GM21390 (cell line): ENCODE measurements around the gene ZNF101.

Experiments used
- ATAC-seq: cut with Tn5 transposase; IDR thresholded peaks from one replicate; pipeline ENCODE4 v1.9.1; 2021; ENCODE audit not compliant: unreplicated experiment

Gene ZNF101

DNA sequence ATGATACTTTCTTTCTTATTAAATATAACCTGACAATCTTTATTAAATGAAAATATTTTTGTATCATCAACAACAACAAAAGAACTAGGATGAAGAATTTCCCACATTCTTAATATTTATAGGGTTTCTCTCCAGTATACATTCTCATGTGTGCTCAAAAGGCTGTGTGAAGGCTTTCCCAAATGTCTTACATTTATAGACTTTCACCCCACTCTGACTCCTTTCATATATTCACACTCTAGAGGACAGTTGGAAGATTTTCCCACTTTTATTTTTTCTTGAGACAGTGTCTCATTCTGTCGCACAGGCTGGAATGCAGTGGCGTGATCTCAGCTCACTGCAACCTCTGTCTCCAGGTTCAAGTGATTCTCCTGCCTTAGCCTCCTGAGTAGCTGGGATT lies 41.9 kb downstream of the ZNF101 start:
- no peak for ATAC-seq

DNA sequence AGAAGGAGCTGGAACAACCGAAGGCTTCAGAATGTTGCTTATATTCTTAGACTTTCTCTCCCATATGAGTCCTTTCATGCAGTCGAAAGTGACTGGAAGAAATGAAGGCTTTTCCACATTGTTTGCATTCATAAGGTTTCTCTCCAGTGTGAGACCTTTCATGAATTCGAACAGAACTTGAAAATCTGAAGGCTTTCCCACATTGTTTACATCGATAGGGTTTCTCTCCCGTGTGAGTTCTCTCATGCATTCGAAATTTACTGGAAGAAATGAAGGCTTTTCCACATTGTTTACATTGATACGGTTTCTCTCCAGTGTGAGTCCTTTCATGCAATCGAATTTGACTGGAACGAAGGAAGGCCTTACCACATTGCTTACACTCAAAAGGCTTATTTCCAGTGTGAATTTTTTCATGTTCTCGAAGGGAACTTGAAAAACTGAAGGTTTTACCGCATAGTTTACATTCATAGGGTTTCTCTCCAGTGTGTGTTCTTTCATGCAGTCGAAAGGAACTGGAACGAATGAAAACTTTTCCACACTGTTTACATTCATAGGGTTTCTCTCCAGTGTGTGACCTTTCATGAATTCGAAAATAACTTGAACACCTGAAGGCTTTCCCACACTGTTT lies 42.8 kb downstream of the ZNF101 start:
- ATAC-seq = no peak

DNA sequence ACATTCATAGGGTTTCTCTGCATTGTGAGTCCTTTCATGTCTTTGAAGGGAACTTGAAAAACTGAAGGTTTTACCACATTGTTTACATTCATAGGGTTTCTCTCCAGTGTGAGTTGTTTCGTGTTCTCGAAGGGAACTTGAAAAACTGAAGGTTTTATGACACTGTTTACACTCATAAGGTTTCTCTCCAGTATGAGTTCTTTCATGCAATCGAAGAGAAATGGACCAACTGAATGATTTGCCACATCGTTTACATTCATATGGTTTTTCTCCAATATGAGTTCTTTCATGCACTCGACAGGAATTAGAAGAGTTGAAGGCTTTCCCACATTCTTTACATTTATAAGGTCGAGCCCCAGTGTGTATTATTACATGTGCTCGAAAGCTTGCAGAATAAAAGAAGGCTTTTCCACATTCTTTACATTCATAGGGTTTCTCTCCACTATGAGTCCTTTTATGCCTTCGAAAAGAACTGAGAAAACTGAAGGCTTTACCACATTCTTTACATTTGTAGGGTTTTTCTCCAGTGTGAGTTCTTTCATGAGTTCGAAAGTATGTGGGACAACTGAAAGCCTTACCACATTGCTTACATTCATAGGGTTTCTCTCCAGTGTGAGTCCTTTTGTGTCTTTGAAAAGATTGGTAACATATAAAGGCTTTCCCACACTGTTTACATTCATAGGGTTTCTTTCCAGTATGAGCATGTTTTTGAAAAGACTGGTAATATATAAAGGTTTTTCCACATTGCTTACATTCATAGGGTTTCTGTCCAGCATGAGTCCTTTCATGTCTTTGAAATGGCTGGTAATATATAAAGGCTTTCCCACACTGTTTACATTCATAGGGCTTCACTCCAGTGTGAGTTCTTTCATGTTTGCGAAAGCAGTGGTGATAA lies 43.5 kb downstream of the ZNF101 start:
- ATAC-seq = no peak

DNA sequence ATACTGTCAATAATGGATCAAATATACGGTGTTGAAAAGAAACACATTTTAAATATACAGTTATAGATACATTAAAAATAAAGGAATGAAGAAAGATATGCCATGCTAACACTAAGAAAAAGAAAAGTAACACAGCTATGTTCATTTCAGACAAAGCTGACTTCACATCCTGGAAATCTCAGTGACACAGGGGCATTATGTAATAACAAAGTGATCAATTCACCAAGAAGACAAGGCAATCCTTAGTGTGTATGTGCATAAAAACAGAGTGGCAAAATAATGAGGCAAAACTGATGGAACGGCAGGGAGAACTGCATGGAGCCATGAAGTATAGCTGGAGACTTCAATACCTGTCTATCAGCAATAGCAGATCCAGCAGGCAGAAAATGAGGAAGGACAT lies 51.2 kb downstream of the ZNF101 start:
- ATAC-seq = no peak

DNA sequence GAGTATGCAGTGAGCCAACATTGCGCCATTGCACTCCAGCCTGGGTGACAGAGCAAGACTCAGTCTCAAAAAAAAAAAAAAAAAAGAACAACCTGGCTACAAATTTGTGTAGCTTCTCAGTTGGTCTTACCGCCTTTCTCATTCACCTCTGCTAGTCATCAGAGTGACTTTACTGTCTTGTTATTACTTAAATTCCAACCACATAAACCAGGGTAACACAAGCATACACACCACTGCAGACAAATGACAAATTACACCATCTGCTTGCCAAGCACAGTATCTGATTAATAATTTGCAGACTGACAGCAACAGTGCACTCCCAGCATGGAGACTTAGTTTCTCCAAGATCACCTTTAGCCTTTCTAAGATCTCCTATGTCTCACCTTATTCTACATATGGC lies 53.3 kb downstream of the ZNF101 start:
- no peak for ATAC-seq

DNA sequence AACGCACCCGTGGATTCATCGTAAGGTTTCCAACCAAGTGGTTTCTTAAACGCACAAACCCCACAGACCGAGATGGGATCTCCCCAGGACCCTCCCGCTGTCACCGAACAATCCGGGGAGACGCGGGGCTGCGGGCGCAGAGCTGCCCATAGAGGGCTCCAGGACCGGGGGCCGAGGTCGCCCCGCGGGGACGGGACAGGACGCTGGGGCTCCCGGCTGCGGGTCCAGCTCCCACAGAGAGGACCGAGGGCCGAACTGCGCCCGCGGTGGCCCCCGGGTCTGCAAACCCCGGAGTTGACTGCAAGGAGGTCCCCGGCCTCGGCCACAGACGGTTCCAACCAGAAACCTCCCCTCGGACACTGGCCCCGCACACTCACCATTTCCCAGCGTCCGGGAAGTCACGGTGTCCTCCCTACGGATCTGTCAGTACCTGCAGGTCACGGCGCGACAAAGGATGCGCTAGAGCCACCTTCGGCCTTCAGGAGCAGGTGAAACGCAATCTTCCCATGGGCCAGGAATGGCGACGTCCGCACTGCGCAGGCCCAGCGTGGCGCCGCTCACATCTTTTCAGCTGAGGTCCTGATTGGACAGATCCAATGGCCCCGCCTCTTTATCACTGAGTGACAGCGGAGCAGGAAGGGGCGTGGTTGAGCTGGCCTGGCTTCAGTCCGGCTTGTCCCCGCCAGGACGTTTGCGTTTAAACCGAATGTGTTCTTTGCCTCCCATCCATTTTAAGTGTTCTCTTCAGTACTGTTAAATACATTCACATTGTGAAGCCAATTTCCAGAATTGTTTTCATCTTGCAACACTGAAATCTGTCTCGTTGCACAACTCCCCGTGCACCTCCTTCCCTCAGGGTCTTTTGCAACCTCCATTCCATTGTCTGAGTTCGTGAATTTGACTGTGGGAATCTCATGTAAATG lies 64.2 kb downstream of the ZNF101 start, which contains the start of gene ZNF14:
ZNF14 (minus strand) TSS at position 534 of the 923 bp plus-strand sequence; CDS start at position 380, 154 bp downstream.
- peak; percentile 99 for ATAC-seq
